Measurements from ENCODE around the gene TBC1D10A.
"Not testable (repeated sequence)": the region's sequence is repeated elsewhere in the genome, so short reads cannot be mapped to it uniquely, and the experiment has no call there.

The TBC1D10A gene

GRCh38 chr22:30344447-30345200, 17.9 kb upstream of the TBC1D10A start:
- no peaks in the 10 kb centered on the region for H3K4me1 ChIP-seq (ENCODE audit: control insufficient read depth, insufficient read depth, low read length, unreplicated experiment)
- H3K79me2 ChIP-seq (ENCODE audit: control insufficient read depth, insufficient read depth, low read length, unreplicated experiment) = peaks cover 12% of the 10 kb centered on the region
- H2AFZ ChIP-seq (ENCODE audit: low read length, unreplicated experiment) = no peak overlapping the region
- 0 out of 2 replicates have a peak, but pooled peaks cover 9% of the 10 kb centered on the region for H3K36me3 ChIP-seq (ENCODE audit: insufficient read depth, low read length)
- no peak overlapping the region for H3K27ac ChIP-seq (ENCODE audit: low read depth, low read length)
- H3K27me3 ChIP-seq (ENCODE audit: insufficient read depth, low read length) = no peaks in the 10 kb centered on the region
- no peak overlapping the region for H3K4me3 ChIP-seq (ENCODE audit: low read depth, low read length)

DNA sequence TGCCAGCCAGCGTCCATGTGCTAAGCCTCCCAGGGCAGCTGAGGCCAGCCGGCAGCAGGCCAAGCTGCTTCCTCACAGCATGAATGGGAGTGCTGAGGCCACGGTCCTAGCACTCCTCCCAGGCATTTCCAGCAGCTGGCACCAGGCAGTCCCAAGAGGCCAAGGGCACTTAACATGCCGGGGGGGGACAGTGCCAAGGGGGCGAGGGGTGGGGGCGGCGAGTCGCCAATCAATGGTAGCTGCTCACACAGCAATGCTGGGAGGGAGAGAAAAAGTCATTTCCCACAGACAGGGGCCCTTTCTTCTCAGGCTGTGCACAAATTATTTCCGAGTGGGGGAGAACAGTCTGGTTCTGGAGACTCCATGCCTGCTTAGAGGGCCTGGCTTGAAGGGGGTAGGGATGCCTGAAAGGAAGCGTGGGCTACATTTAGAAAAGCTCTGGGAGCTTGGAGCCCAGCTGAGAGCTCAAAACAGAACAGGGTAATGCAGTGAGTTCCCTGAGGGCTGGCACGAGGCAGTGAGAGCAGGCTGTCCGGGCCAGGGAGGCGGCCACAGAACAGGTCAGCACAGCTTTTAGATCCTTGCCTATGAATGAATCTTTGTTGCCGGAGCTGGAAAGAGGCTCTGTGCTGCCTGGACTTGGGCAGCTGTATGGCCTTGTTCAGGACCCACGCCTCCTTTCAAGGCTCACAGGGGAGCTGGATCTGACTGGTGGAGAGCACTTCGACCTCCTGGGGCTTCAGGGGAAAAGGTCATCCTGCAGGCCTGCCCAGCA, 14.4 kb upstream of the TBC1D10A start:
- Histone ChIP-seq H3K4me3 (ENCODE audit: low read depth, low read length) (no peak overlapping the region), H3K36me3 (ENCODE audit: insufficient read depth, low read length) (0 out of 2 replicates have a peak, but pooled peaks cover 9% of the 10 kb centered on the region), H3K79me2 (ENCODE audit: control insufficient read depth, insufficient read depth, low read length, unreplicated experiment) (no peaks in the 10 kb centered on the region), H3K4me1 (ENCODE audit: control insufficient read depth, insufficient read depth, low read length, unreplicated experiment) (no peaks in the 10 kb centered on the region), H3K27me3 (ENCODE audit: insufficient read depth, low read length) (no peaks in the 10 kb centered on the region), H2AFZ (ENCODE audit: low read length, unreplicated experiment) (no peak overlapping the region), H3K27ac (ENCODE audit: low read depth, low read length) (no peak overlapping the region)

DNA sequence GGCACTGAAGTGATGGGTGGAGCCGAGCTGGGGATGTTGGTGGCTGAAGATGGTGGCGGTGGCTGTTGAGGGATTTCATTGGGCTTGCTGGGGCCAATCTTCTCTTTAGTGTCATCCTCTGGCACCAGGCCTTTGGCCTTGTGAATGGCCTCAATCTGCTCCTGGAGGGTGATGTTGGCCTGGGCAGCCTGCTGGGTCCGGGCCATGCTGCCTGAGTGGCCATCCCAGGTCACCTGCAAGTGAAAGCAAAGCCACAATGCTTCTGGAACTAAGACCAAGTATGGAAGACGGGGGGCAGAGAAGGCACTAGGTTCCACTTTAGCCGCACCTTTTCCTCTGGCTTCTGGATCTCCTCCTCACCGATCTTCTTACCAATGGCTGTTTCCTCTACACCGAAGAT, 12.1 kb upstream of the TBC1D10A start:
- Histone ChIP-seq H3K27ac (ENCODE audit: low read depth, low read length) (no peak overlapping the region), H3K4me1 (ENCODE audit: control insufficient read depth, insufficient read depth, low read length, unreplicated experiment) (no peaks in the 10 kb centered on the region), H3K27me3 (ENCODE audit: insufficient read depth, low read length) (no peaks in the 10 kb centered on the region), H2AFZ (ENCODE audit: low read length, unreplicated experiment) (no peak overlapping the region), H3K79me2 (ENCODE audit: control insufficient read depth, insufficient read depth, low read length, unreplicated experiment) (no peaks in the 10 kb centered on the region), H3K4me3 (ENCODE audit: low read depth, low read length) (no peak overlapping the region), H3K36me3 (ENCODE audit: insufficient read depth, low read length) (0 out of 2 replicates have a peak, but pooled peaks cover 6% of the 10 kb centered on the region)

GRCh38 chr22:30338341-30338740, 11.6 kb upstream of the TBC1D10A start:
- H2AFZ ChIP-seq (ENCODE audit: low read length, unreplicated experiment); H3K27me3 ChIP-seq (ENCODE audit: insufficient read depth, low read length); H3K4me3 ChIP-seq (ENCODE audit: low read depth, low read length); H3K27ac ChIP-seq (ENCODE audit: low read depth, low read length); H3K36me3 ChIP-seq (ENCODE audit: insufficient read depth, low read length); H3K79me2 ChIP-seq (ENCODE audit: control insufficient read depth, insufficient read depth, low read length, unreplicated experiment); H3K4me1 ChIP-seq (ENCODE audit: control insufficient read depth, insufficient read depth, low read length, unreplicated experiment): not testable (repeated sequence)

DNA sequence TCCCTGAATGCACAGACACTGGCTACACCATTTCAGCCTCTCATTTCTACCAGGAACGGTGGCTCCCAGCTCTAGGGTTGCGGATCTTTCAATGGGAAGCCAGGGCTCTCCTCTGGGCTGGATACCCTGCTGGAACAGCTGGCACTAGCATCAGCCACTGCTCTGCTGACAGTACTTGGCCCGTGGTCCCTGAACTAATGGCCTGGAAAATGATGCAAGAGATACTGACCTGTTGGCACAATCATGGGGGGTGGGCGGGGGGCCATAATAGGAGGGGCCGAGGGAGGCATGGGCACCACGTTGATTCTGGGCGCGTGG, 10.7 kb upstream of the TBC1D10A start:
- Histone ChIP-seq H3K27me3 (ENCODE audit: insufficient read depth, low read length) (no peaks in the 10 kb centered on the region), H3K4me3 (ENCODE audit: low read depth, low read length) (no peak overlapping the region), H3K79me2 (ENCODE audit: control insufficient read depth, insufficient read depth, low read length, unreplicated experiment) (no peaks in the 10 kb centered on the region), H3K27ac (ENCODE audit: low read depth, low read length) (no peak overlapping the region), H2AFZ (ENCODE audit: low read length, unreplicated experiment) (no peak overlapping the region), H3K4me1 (ENCODE audit: control insufficient read depth, insufficient read depth, low read length, unreplicated experiment) (no peaks in the 10 kb centered on the region), H3K36me3 (ENCODE audit: insufficient read depth, low read length) (no peaks in the 10 kb centered on the region)

- no peaks in the 10 kb centered on the region for H3K4me1 ChIP-seq (ENCODE audit: control insufficient read depth, insufficient read depth, low read length, unreplicated experiment)
- H3K27me3 ChIP-seq (ENCODE audit: insufficient read depth, low read length) = no peaks in the 10 kb centered on the region
- no peak overlapping the region for H2AFZ ChIP-seq (ENCODE audit: low read length, unreplicated experiment)
- H3K27ac ChIP-seq (ENCODE audit: low read depth, low read length) = no peak overlapping the region
- no peak overlapping the region for H3K4me3 ChIP-seq (ENCODE audit: low read depth, low read length)
- H3K79me2 ChIP-seq (ENCODE audit: control insufficient read depth, insufficient read depth, low read length, unreplicated experiment) = no peaks in the 10 kb centered on the region
- H3K36me3 ChIP-seq (ENCODE audit: insufficient read depth, low read length) = no peaks in the 10 kb centered on the region
These were observed 10.2 kb upstream of the TBC1D10A start for GRCh38 chr22:30336752-30337460.

GRCh38 chr22:30335236-30335635, 8.5 kb upstream of the TBC1D10A start:
- H3K4me3 ChIP-seq (ENCODE audit: low read depth, low read length) = no peak overlapping the region
- no peaks in the 10 kb centered on the region for H3K27me3 ChIP-seq (ENCODE audit: insufficient read depth, low read length)
- no peak overlapping the region for H3K27ac ChIP-seq (ENCODE audit: low read depth, low read length)
- H3K4me1 ChIP-seq (ENCODE audit: control insufficient read depth, insufficient read depth, low read length, unreplicated experiment) = no peaks in the 10 kb centered on the region
- H2AFZ ChIP-seq (ENCODE audit: low read length, unreplicated experiment) = no peak overlapping the region
- H3K79me2 ChIP-seq (ENCODE audit: control insufficient read depth, insufficient read depth, low read length, unreplicated experiment) = no peaks in the 10 kb centered on the region
- H3K36me3 ChIP-seq (ENCODE audit: insufficient read depth, low read length) = no peaks in the 10 kb centered on the region

GRCh38 chr22:30334646-30335045, 7.9 kb upstream of the TBC1D10A start:
- no peak overlapping the region for H3K4me3 ChIP-seq (ENCODE audit: low read depth, low read length)
- no peaks in the 10 kb centered on the region for H3K36me3 ChIP-seq (ENCODE audit: insufficient read depth, low read length)
- H2AFZ ChIP-seq (ENCODE audit: low read length, unreplicated experiment) = no peak overlapping the region

GRCh38 chr22:30333707-30334087, 7.0 kb upstream of the TBC1D10A start:
- Histone ChIP-seq H3K27ac (ENCODE audit: low read depth, low read length) (no peak overlapping the region), H3K36me3 (ENCODE audit: insufficient read depth, low read length) (no peaks in the 10 kb centered on the region), H3K27me3 (ENCODE audit: insufficient read depth, low read length) (no peaks in the 10 kb centered on the region), H3K4me3 (ENCODE audit: low read depth, low read length) (no peak overlapping the region), H3K79me2 (ENCODE audit: control insufficient read depth, insufficient read depth, low read length, unreplicated experiment) (no peaks in the 10 kb centered on the region), H2AFZ (ENCODE audit: low read length, unreplicated experiment) (no peak overlapping the region), H3K4me1 (ENCODE audit: control insufficient read depth, insufficient read depth, low read length, unreplicated experiment) (no peaks in the 10 kb centered on the region)

More at GRCh38 chr22:30334646-30335045, 7.9 kb upstream of the TBC1D10A start:
- H3K79me2 ChIP-seq (ENCODE audit: control insufficient read depth, insufficient read depth, low read length, unreplicated experiment) = no peaks in the 10 kb centered on the region
- no peaks in the 10 kb centered on the region for H3K4me1 ChIP-seq (ENCODE audit: control insufficient read depth, insufficient read depth, low read length, unreplicated experiment)
- no peak overlapping the region for H3K27ac ChIP-seq (ENCODE audit: low read depth, low read length)
- no peaks in the 10 kb centered on the region for H3K27me3 ChIP-seq (ENCODE audit: insufficient read depth, low read length)

DNA sequence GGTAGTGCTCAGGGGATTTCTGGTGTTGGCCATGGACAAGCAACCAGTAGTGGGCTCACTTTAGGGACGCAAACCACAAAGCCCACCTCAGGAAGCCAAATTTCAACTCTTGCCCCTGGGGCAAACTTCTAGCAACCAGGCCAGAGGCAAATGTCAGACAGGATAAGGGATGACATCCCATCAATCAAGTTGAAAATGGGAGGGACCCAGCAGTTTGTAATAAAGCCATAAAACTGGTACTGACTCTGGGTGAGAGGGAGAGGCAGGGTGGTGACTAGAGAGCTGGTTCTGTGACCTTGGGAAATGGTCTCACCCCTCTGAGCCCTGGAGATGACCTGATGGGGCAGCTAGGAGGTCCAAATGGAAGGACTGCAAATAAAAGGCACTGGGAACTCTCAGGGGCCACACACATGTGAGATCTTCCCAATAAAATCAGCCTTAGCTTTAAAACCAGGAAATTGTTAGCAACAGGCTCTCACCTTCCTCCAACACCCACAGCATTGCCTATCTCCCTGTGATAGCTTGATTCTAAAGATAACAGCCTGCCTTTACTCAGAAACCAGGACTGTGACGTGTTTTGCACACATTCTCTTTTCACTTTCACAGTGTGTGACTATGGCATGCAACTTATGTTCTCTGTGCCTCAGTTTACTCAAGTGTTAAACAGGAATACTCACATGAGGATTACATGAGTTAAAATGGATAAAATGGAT, 6.4 kb upstream of the TBC1D10A start:
- no peak overlapping the region for H3K4me3 ChIP-seq (ENCODE audit: low read depth, low read length)
- no peaks in the 10 kb centered on the region for H3K36me3 ChIP-seq (ENCODE audit: insufficient read depth, low read length)
- H3K27me3 ChIP-seq (ENCODE audit: insufficient read depth, low read length) = no peaks in the 10 kb centered on the region
- H2AFZ ChIP-seq (ENCODE audit: low read length, unreplicated experiment) = no peak overlapping the region
- H3K79me2 ChIP-seq (ENCODE audit: control insufficient read depth, insufficient read depth, low read length, unreplicated experiment) = no peaks in the 10 kb centered on the region
- H3K27ac ChIP-seq (ENCODE audit: low read depth, low read length) = no peak overlapping the region
- no peaks in the 10 kb centered on the region for H3K4me1 ChIP-seq (ENCODE audit: control insufficient read depth, insufficient read depth, low read length, unreplicated experiment)
